ENCODE measurements around the gene FCRL1. TPM values are rescaled to one million over a fixed set of nuclear protein-coding genes. Genes with fewer than 3 reads are reported as not detected.

Gene FCRL1
- total RNA-seq, 2 experiments from 2014 or later, result 62.8 to 72.6 TPM

Small RNA genes within 50 kb of the gene (small RNA-seq; reads per million reads assigned to genes)
- gene MRPS21P2, result not detected

Other genes with a start within 250 kb of the FCRL1 start
- gene FCRL4, start 222.0 kb downstream of the FCRL1 start, total RNA-seq (2014; rRNA removed; shearing (Covaris generic)), result not detected in 2 replicates
- gene FCRL4, start 222.0 kb downstream of the FCRL1 start, total RNA-seq (2022), result not detected in 2 replicates
- 0.77 and 0.88 TPM in 2 replicates for gene FCRL3, start 119.4 kb downstream of the FCRL1 start, total RNA-seq (2014; rRNA removed; shearing (Covaris generic))
- gene FCRL3, start 119.4 kb downstream of the FCRL1 start, total RNA-seq (2022), result 0.99 and 1.1 TPM in 2 replicates
- 9.5 and 11.5 TPM in 2 replicates for gene FCRL2, start 43.0 kb downstream of the FCRL1 start, total RNA-seq (2014; rRNA removed; shearing (Covaris generic))
- gene FCRL2, start 43.0 kb downstream of the FCRL1 start, total RNA-seq (2022), result 6.6 and 8.1 TPM in 2 replicates
- gene CD5L, start 21.7 kb upstream of the FCRL1 start, total RNA-seq (2014; rRNA removed; shearing (Covaris generic)), result not detected in 2 replicates
- not detected in 2 replicates for gene CD5L, start 21.7 kb upstream of the FCRL1 start, total RNA-seq (2022)
- not detected in 2 replicates for gene KIRREL1, start 173.5 kb upstream of the FCRL1 start, total RNA-seq (2014; rRNA removed; shearing (Covaris generic))
- gene KIRREL1, start 173.5 kb upstream of the FCRL1 start, total RNA-seq (2022), result not detected in 2 replicates

All from OCI-LY7 (cell line).